Osteoblast (primary cell): ENCODE data around the gene GATA5. TPM values are rescaled to one million over a fixed set of nuclear protein-coding genes. Genes with fewer than 3 reads are reported as not detected.

Experiments
- DNase-seq: peaks from one replicate; pipeline ENCODE4 v3.0.0; 2011; ENCODE audit warnings: low spot score, mixed read lengths; ENCODE audit not compliant: insufficient read length; ENCODE audit errors: missing footprints
- H2AFZ ChIP-seq: 2 replicates; pipeline ENCODE4 v1.6.0; 2011; ENCODE audit warnings: mild to moderate bottlenecking, low read length
- H3K27ac ChIP-seq: 2 replicates; pipeline ENCODE4 v1.5.1; 2011; ENCODE audit warnings: mild to moderate bottlenecking, low read depth, low read length, moderate library complexity
- H3K27me3 ChIP-seq: 2 replicates; pipeline ENCODE4 v1.6.0; 2012; ENCODE audit warnings: mild to moderate bottlenecking, control low read depth, inconsistent platforms, low read length, moderate library complexity; ENCODE audit not compliant: insufficient read depth
- H3K36me3 ChIP-seq: 2 replicates; pipeline ENCODE4 v1.5.1; 2011; ENCODE audit warnings: mild to moderate bottlenecking, low read length, control low read depth, moderate library complexity; ENCODE audit not compliant: insufficient read depth
- H3K4me1 ChIP-seq: 2 replicates; pipeline ENCODE4 v1.5.1; 2011; ENCODE audit warnings: mild to moderate bottlenecking, low read length, control low read depth, moderate library complexity; ENCODE audit not compliant: insufficient read depth
- H3K4me2 ChIP-seq: 2 replicates; pipeline ENCODE4 v1.6.0; 2011; ENCODE audit warnings: mild to moderate bottlenecking, low read length; ENCODE audit not compliant: insufficient read depth
- H3K4me3 ChIP-seq: fragments of 200-600 bp; sonication (generic); 3 replicates; pipeline ENCODE4 v1.5.1; 2012; ENCODE audit warnings: mild to moderate bottlenecking, low read length, inconsistent platforms; ENCODE audit not compliant: insufficient read depth
- H3K79me2 ChIP-seq: 2 replicates; pipeline ENCODE4 v1.6.0; 2012; ENCODE audit warnings: mild to moderate bottlenecking, low read length, control low read depth, inconsistent platforms; ENCODE audit not compliant: insufficient read depth
- H3K9me3 ChIP-seq: 2 replicates; pipeline ENCODE4 v1.5.1; 2011; ENCODE audit warnings: low read depth, low read length, control low read depth
- H4K20me1 ChIP-seq: 2 replicates; pipeline ENCODE4 v1.6.0; 2012; ENCODE audit warnings: mild to moderate bottlenecking, low read length, control low read depth; ENCODE audit not compliant: insufficient read depth
- total RNA-seq: library from RNA; depleted of rRNA; stranded (reverse); fragments of >200 nt; gene quantifications from 2 replicates; pipeline ENCODE4 v1.2.3, GENCODE V29; 2012
- TF ChIP-seq, protein P1 (sequence below): IDR thresholded peaks from 2 replicates; pipeline ENCODE4 v1.5.1; 2011; ENCODE audit warnings: mild to moderate bottlenecking, low read depth, low read length, moderate library complexity; ENCODE audit errors: extremely low read depth

Gene GATA5
- total RNA-seq, 1 donor: not detected

DNA sequence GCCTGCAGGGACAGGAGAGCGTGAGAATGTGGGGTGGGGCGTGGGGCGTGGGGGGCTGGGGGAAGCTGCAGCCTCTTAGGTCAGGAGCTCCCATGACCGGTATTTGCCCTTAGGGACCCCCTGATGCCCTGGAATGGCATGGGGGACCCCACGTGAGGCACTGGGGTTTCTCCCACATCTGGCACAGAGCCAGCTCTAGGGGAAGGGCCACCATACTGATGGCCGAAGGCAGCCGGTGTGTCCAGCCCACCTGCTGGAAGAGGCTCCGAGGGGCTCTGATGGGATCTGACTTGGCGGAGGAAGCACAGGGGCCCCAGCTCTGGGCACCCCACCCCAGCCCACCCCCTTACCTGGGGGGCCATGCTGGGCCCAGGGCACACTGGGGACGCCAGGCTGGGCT lies 10.8 kb downstream of the GATA5 start:
- Histone ChIP-seq H3K4me1 (no peaks in the 10 kb centered on the region), H2AFZ (no peak overlapping the region), H3K9me3 (no peaks in the 10 kb centered on the region), H3K79me2 (no peaks in the 10 kb centered on the region), H3K4me2 (no peak overlapping the region), H3K27me3 (peaks cover 13% of the 10 kb centered on the region), H3K27ac (no peak overlapping the region), H4K20me1 (no peaks in the 10 kb centered on the region), H3K36me3 (no peaks in the 10 kb centered on the region), H3K4me3 (no peak overlapping the region)
- DNase-seq: no peak
- TF ChIP-seq, protein P1, sequence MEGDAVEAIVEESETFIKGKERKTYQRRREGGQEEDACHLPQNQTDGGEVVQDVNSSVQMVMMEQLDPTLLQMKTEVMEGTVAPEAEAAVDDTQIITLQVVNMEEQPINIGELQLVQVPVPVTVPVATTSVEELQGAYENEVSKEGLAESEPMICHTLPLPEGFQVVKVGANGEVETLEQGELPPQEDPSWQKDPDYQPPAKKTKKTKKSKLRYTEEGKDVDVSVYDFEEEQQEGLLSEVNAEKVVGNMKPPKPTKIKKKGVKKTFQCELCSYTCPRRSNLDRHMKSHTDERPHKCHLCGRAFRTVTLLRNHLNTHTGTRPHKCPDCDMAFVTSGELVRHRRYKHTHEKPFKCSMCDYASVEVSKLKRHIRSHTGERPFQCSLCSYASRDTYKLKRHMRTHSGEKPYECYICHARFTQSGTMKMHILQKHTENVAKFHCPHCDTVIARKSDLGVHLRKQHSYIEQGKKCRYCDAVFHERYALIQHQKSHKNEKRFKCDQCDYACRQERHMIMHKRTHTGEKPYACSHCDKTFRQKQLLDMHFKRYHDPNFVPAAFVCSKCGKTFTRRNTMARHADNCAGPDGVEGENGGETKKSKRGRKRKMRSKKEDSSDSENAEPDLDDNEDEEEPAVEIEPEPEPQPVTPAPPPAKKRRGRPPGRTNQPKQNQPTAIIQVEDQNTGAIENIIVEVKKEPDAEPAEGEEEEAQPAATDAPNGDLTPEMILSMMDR: no peak

DNA sequence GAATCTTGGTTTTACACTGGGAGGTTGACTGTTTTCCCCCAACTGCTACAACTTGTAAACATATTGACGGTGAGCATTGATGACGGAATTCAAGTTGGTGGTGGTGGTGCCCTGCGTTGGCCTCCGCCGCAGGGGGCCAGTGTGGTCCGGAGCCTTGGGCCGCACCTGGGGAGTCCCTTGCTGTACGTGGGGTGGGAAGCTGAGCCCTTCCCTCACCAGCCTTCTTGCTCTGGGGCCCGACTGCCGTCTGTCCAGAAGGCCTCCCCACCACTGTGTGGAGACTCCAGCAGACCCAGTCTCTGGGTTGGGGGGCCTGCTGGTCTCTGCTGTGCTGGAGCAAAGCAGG lies 11.4 kb downstream of the GATA5 start:
- H2AFZ ChIP-seq: no peak overlapping the region
- no peak overlapping the region for H3K4me2 ChIP-seq
- no peaks in the 10 kb centered on the region for H3K4me1 ChIP-seq
- no peak overlapping the region for H3K4me3 ChIP-seq
- no peak overlapping the region for H3K27ac ChIP-seq
- H3K79me2 ChIP-seq: no peaks in the 10 kb centered on the region
- TF ChIP-seq, protein P1: no peak
- H3K36me3 ChIP-seq: no peaks in the 10 kb centered on the region
- H4K20me1 ChIP-seq: no peaks in the 10 kb centered on the region
- peaks cover 9% of the 10 kb centered on the region for H3K27me3 ChIP-seq
- H3K9me3 ChIP-seq: no peaks in the 10 kb centered on the region
- DNase-seq: no peak

DNA sequence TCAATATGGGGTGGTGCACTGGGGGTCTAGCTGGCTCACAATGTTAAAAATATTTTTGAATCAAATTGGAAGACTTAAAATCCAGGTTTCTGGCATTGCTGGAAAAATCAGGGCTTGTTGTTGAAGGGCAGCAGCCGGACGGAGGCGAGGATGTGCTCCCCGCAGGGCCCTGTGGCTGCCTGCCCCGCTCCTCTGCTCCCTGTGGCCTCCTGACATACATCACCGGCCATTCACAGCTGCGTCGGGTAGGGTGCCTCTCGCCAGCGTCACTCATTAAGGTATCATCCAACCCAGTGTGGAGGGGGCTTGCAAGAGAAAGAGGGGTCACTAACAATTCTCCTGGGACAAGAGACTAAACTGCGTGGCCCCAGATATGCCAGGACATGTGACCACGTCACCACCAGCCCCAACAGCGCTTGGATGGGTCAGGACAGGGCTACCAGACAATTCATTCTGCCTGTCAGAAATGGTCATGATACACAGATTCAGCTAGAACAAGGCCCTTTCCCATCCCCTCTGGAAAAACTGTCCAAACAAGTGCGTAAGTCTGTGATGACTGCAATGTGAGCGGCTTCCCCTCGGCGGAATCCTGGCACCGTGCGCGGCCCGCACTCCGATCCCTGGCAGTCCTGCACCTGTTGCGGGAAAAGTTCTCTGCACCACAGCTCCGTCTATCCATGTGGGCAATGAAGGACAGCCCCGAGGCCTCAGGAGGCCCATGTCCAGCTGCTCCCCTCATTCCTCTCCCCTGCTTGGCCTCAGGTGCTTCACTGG lies 12.0 kb downstream of the GATA5 start:
- Histone ChIP-seq H4K20me1 (no peaks in the 10 kb centered on the region), H3K27me3 (peaks cover 4% of the 10 kb centered on the region), H3K79me2 (no peaks in the 10 kb centered on the region), H3K4me2 (no peak overlapping the region), H3K4me1 (no peaks in the 10 kb centered on the region), H3K4me3 (no peak overlapping the region), H3K9me3 (no peaks in the 10 kb centered on the region), H3K36me3 (no peaks in the 10 kb centered on the region), H2AFZ (no peak overlapping the region), H3K27ac (no peak overlapping the region)
- TF ChIP-seq, protein P1: no peak
- DNase-seq: no peak

DNA sequence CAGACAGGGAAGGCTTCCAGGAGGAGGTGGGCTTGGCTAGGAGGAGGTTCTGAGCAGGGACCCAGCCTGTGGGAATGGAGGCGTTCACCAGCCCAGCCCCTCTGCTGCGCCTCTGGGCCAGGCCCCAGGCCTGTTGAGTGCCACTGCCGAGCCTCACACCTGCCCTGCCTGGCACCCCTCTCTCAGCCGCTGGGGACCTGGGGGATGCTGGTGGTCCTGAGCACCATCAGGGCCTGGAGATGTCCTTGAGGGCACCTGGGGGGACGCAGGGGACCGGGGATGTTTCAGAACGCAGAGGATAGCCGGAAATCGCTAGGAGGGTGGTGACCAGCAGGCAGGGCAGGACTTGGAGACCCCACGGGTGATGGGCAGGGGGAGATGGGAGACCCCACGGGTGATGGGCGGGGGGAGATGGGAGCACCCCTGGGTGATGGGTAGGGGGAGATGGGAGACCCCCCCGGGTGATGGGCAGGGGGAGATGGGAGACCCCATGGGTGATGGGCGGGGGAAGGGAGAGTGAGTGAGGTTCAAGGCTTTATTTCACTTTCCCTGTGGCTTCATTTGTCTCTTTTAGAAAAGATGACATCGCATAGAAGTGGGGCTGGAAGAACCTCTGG lies 12.7 kb downstream of the GATA5 start:
- Histone ChIP-seq H3K4me1 (no peaks in the 10 kb centered on the region), H3K27ac (no peak overlapping the region), H4K20me1 (no peaks in the 10 kb centered on the region), H2AFZ (no peak overlapping the region), H3K27me3 (peaks cover 3% of the 10 kb centered on the region), H3K4me2 (no peak overlapping the region), H3K79me2 (no peaks in the 10 kb centered on the region), H3K36me3 (no peaks in the 10 kb centered on the region), H3K9me3 (no peaks in the 10 kb centered on the region), H3K4me3 (no peak overlapping the region)
- no peak for DNase-seq
- TF ChIP-seq, protein P1: no peak
